HG03045 (cell line): ENCODE measurements around the gene ABI1.

Experiments
- ATAC-seq: cut with Tn5 transposase; IDR thresholded peaks from one replicate; pipeline ENCODE4 v1.9.1; 2021; ENCODE audit warnings: mild to moderate bottlenecking, moderate library complexity; ENCODE audit not compliant: unreplicated experiment

Gene ABI1

DNA sequence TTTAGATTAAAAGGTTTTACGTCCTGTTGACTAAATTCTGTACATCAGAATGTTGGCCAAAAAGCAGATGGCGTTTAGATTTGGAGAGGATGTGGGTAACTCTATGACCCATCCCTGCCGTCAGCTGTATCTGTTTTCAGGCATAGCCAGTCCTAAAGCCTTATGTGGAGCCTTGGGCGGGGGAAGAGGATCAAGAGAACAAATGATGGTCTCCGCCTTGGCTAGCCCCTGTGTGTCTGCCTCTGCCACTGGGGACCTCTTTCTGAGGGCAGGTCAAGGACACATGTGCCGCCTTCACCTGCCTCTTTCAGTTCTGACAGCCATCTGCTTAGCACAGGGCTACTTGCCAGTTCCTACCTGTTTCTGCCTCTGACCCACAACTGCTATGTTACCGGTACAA lies 139.2 kb downstream of the ABI1 start:
- no peak for ATAC-seq

DNA sequence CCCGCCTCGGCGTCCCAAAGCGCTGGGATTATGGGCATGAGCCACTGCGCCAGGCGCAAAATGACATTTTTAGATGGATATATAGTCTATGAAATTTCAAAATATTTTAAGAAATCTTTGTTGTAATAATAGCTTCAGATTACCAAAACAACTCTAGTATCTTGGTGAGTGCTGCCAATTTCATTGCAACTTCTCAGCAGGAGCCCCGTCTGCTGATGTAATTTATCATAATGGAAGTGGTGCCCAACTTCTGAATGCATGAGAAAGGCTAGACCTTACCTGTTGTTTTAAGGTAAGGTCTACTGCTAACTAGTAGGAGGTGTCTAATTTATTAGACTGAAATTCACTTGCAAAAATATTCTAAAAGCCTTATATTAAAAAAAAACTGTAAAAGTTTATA lies 143.3 kb downstream of the ABI1 start:
- no peak for ATAC-seq

DNA sequence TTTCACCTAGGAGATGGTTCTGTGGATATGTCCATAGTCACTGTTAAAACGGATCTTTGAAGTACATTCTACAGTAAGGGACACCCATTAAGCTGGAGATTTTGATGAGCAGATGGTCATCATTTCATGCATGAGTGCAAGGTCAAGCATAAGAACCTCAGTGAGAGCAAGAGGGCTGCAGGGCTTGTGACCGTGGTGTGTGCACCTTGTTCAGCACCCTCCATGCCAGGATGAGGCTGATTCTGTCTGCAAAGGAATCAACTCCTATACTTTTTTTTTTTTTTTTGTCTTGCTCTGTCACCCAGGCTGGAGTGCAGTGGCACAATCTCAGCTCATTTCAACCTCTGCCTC lies 145.6 kb downstream of the ABI1 start:
- no peak for ATAC-seq

DNA sequence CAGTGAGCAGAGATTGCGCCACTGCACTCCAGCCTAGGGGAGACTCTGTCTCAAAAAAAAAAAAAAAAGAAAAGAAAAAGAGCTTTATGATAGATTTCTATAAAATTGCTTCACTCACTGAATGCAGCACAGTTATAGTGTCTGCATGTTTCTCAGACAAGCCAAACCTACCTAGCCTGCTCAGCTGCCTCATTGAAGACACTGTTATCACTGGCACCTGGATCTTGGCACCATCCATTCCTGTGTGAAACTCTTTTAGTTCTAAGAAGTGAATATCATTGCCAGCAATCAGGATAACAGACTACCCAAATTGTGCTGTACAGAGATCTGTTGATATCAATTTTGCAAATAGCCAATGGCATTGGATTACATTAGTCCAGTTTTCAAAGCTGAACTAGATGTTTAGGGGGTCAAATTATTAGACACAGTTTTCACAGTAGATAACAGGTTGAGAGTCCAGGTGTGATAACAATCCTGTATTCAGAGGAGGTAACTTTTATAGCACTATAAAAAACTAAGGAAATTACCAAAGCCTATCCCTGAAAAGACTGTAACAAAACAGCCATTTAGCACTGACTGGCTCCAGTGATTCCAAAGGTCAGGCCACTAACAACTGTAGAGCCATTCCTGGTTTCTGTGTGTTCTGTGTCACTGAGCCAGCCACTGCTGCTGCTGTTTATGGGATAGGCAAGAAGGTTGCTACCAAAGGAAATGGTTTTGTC lies 146.2 kb downstream of the ABI1 start:
- ATAC-seq: no peak

DNA sequence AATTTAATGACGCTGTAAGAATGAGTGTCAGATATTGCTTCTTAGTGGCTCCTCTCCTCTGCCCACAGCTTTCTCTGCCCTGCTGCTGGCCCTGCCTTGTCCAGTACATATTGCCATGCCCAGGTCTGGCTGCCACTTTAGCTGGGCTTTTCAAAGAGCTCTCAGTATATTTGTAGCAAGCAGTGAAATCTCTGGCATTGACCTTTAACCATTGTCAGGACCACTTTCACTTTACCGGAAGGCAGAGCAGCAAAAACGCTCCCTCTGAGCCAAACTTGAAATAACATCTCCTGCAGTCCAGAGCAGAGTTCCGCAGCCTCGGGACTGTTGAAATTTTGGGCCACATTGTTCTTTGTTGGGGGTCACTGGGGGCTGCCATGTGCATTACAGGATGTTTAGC lies 149.4 kb downstream of the ABI1 start:
- no peak for ATAC-seq

DNA sequence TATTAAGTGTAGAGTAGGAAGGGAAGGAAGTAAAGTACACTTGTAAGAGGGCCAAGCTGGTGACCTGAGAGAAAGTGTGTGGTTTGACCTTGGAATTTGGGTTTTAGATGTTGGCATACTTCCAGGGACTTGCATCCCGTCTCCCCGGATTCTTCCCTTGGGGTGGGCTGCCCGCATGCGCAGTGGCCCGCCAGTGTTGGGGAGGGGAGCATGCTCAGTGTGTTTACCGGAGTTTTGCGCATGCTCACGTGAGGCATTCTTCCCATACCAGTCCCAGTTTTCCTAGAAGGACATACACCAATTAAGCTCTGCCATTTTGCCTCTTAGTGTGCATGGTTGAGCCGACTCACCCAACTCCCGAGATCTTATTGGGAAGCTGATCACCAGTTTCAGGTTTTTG lies 153.8 kb downstream of the ABI1 start:
- ATAC-seq: no peak

DNA sequence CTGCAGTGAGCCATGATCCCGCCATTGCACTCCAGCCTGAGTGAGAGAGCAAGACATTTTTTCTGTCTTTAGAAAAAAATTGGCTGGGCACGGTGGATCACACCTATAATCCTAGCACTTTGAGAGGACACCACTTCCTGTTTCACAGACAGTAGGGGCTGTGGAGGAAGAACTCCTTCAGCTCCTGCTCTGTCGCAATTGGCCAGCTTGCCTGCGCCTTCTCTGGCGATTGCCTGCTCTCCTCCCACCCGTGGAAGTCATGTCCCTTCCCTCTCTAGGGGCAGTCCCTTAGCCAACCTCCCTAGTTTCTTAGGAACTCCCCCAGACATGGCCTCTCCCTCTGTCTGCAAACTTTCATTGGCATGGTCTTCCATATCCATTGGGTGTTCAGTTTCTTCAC lies 154.6 kb downstream of the ABI1 start:
- no peak for ATAC-seq

DNA sequence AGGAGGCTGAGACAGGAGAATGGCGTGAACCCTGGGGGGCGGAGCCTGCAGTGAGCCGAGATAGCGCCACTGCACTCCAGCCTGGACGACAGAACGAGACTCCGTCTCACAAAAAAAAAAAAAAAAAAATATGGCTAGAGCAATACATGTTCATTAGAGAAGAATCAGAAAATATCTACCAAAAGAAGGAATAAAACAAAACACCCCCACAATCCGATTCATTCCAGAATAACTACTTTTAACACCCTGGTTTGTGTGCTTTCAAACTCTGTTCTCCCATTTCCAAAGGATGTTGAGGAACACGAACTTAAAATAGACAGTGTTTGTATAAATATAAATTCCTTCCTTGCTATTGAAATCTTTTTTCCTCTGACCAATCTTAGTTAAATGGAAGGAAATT lies 156.8 kb downstream of the ABI1 start:
- no peak for ATAC-seq

DNA sequence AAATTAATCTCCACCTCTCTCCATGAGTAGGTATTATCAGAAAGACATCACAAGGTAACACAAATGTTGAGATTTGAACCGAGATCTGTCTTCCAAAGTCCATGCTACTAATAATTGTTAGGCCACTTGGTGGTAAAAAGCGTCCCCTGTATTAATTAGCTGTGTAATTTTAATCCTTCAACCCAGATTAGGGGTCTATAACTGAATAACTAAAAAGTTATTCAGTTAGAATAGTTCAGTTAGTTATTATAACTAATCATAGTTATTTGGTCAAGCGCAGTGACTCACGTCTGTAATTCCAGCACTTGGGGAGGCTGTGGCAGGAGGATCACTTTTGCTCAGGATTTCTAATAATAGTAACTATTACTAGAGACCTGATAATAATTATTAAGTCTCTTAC lies 157.7 kb downstream of the ABI1 start:
- no peak for ATAC-seq

DNA sequence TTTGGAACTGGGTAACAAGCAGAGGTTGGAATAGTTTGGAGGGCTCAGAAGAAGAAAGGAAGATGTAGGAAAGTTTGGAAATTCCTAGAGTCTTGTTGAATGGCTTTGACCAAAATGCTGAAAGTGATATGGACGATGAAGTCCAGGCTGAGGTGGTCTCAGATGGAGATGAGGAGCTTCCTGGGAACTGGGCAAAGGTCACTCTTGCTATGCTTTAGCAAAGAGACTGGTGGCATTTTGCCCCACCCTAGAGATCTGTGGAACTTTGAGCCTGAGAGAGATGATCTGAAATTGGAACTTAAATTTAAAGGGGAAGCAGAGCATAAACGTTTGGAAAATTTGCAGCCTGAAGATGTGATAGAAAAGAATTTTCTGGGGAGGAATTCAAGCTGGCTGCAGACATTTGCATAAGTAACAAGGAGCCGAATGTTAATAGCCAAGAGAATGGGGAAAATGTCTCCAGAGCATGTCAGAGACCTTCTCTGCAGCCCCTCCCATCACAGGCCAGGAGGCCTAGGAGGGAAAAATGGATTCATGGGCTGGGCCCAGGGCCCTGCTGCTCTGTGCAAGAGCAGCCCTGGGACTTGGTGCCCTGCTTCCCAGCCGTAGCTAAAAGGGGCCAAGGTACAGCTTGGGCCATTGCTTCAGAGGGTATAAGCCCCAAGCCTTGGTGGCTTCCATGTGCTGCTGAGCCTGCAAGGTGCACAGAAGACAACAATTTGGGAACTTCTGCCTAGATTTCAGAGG lies 159.7 kb downstream of the ABI1 start:
- no peak for ATAC-seq

DNA sequence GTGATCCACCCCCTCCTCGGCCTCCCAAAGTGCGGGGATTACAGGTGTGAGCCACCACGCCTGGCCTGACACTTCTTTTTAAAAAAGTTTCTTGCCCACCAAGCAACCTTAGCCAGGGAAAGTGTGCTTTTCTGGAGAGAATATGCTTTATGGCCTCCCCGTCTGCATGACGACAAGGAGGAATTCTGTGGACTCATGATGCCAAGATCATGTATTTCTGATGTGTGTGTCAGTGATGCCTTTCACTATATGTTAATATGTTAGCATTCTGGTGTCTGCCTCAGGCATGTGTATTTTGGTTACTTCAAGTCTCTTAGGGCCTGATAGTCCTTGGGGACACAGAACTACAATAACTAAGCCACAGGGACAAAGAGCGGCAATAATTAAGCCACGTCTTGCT lies 161.1 kb downstream of the ABI1 start:
- ATAC-seq: no peak

DNA sequence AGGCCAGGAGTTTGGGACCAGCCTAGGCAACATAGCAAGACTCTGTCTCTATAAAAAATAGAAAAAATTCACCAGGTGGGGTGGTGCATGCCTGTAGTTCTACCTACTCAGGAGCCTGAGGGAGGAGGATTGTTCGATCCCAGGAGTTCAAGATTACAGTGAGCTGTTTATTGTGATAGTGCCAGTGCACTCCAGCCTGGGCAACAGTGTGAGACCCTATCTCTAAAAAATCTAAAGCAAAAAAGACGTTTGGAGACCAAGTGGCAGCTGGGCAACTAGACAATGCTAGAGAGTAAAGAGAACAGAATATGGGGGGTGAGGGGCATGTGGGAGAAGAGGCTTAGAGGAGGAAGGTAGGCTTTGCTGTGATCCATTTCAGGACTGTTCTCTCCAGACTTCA lies 161.8 kb downstream of the ABI1 start:
- ATAC-seq: no peak

DNA sequence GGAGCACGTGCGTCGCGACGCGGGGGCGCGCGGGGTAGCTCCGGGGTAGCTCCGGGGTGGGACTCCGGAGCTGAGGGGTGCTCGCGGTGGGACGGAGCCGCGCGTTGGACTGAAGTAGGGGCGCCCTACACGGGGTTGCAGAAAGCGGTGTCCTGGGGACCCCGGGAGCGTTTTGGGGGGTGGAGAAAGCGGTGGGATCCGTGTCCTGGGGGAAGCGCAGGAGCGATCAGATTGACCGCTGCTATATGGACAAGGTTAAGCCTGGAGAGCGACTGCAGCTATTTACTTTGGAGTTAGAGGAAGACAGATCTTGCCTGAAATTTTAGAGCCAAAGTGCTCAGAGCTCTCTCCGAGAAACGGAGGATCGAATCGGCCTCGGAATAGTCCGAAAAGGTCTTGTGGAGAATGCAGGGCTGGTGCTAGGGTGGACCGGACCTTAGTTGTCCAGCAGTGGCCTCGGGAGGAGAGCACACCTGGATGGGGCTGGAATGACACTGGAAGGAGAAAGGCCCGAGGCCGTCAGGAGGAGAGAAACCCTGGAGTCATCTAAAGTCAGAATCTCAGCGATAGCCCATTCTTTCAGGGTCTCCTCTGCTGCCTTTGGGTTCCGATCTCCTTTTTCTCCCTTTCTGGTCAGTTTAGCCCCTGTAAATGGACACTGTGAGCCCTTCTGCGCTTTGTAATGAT lies 162.7 kb downstream of the ABI1 start:
- no peak for ATAC-seq

DNA sequence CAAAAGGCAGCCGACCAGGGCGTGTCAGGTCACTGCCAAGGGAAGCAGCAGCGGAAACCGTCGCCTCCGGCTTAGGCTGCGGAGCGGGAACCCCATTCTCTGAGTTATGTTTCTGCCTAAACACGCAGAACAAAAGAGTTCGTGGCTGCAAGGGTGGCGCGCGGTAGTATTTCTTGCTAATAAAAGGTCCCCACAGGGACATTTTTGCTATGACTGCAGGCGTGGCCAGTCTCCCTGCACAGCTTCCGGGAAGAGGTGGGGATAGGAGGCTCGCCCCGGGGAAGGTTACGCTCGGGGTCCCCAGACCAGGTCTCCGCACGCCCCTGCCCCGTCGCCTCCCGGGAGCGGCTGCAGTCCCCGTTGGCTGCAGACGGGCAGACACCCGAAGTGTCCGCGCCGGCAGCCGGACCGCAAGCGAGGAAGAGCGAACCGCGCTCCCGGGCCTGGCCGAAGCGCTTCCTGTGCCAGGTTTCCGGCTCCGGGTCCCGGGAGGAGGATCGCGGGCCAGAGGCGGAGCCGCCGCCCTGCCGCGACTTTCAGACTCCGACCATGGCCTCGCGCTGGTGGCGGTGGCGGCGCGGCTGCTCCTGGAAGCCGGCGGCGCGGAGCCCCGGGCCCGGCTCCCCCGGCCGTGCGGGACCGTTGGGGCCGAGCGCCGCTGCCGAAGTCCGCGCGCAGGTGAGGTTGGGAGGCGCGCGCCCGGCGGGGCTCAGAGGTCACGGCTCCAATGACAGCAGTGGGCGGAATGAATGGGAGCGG lies 163.4 kb downstream of the ABI1 start, which contains the start of gene PDSS1:
TSS of gene PDSS1 (plus strand) at position 539 of the 759 bp plus-strand sequence. CDS start at position 550, 11 bp downstream.
- ATAC-seq: peak; percentile 92

DNA sequence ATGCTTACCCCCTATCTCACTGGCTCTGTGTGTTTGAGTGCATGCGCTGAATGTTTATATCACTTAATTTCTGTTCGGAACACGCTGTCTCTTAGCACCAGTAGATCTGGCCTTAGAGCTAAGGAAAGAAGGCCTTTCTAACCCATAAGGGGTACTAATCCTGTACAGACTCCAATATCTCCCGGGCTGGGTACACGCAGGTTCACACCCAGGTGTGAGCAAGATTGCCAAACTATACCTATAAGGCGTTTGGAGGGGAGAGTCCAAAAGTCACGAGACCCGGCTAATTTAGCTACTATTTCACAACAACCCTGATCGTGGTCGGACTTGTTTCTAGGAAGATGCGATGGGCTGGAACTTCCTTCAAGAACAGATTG lies 164.0 kb downstream of the ABI1 start:
- peak; percentile 2 for ATAC-seq
